Measurements from ENCODE around the gene SEMA4D. TPM values are rescaled to one million over a fixed set of nuclear protein-coding genes. Genes with fewer than 3 reads are reported as not detected.

SEMA4D gene
- polyA plus RNA-seq, 4 donors = 39.2 to 66.9 (median 45.5) TPM

DNA sequence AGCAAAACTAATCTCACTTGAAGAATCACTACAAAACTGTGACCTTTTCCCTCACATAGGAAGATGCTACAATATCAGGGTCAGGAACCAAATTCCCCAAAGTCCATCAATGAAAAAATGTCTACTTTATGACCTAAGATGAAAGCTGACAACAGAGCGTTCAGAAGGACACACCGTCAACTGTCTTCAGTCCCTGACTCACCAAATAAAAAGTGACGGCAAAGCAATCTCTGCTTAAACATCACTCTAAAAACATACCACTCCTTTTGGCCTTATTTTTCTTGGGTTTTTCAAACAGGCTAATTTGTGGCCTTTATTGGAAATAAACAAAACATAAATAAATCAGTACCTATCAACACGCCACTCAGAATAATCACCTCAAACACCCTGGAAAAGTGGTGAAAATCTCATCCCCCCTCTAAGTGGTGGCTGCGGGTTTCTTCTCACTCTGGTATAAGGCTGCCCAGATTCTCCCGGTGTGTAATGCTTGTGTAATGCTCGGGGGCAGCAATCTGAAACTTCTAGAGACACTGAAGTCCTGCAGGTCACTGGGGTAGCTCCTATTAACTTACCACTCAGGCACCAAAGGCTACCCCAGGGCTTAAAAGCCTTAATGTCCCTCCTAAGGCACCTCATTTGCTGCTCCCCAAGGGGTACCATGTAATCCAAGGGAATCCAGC is 29.5 kb downstream of the SEMA4D start:
- DNase-seq (ENCODE audit: low read depth in 4 of 4, low spot score in 2 of 4) = no peak

DNA sequence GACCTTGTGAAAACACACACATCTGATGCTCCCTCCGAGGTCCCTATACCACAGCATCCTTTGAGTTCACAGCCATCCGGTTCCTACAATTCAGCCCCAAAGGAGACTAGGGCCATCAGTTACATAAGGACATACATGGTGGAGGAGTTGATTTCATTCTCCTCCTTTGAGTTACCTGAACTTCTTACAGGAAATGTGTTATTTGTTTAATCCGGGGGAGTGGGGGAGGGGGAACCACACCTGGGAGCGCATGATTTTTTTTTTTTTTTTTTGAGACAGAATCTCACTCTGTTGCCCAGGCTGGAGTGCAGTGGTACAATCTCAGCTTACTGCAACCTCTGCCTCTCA is 30.7 kb downstream of the SEMA4D start:
- DNase-seq (ENCODE audit: low read depth in 4 of 4, low spot score in 2 of 4) = no peak

DNA sequence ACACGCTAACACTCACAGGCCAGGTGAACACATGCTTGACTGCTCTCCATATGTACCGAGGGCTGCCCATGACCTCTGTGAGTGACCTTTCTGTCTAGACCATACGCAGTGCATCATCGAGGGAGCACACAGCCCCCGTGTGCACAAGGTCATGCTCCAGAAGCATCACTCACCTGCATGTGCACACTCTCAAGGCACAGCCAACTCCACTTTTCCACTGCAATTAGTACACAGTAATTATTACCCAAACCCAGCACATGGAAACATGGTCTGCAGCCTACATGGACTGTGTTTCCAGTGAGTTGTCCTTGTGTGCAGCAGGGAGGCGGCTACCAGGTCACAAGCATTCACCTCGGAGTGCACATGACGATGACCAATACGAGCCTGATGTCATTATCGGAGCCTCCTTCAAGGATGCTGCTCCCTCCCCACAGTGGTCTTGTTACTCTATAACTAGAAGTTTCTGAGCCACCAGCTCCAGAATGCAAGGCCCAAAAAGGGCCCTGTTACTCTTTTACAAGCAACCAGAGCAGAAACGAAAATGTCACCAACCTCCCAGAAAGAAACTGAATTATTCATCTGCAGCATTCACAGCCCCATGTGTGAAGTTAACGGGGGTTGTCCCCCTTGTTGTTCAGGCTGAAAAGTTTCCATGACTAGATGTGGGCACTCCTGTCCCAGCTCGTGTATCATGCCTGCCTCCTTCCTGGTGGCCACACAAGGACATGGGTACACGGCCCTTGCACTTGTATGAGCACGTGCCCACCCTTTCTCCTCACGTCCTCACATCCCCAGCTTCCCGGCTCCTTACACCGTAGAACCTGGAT is 31.2 kb downstream of the SEMA4D start:
- no peak for DNase-seq (ENCODE audit: low read depth in 4 of 4, low spot score in 2 of 4)

DNA sequence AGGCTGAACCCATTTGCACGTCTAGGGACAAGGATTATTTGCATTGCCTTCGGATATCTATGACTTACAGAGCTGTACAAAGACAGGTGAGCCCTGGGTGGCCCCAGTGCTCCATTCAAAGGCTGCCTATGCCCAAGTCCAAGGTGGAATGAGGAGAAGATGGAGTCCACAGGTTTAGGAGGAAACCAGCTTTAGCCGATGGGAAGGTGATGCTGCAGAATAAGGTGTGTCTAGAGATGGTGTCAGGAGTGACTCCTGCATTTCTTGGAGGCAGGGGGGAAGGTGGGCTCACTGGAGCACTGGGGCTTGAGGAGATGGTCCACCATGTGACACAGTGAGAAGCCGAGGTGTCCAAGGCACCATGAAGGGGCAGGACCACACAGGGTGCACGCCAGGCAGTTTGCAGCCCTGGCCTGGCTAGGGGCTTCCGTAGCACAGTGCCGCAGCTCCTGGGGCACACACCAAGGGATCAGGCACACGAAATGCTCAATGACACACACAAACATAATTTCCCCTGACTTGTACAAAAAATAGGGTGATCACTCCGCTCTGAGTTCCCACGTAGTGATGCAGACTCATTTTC is 32.1 kb downstream of the SEMA4D start:
- no peak for DNase-seq (ENCODE audit: low read depth in 4 of 4, low spot score in 2 of 4)

DNA sequence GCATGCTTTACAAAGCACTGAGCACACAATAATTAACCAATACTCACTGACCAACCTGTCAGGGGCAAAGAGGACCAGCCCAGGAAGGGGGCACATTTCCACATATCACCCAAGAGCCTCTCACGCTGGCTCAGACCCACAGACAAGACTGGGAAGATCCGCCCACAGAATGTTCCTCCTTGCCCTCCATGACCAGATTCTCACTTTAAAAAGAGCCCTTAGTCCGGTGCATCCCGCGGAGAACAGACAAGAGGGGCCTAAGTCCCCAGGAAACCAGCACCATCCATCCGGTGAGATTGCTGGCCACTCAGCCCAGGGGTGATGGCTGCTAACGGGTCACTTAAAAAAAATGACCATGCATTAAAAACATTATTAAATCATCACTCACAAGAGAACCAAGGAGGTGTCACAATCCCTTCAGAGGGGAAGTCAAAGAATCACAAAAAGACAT is 32.9 kb downstream of the SEMA4D start:
- no peak for DNase-seq (ENCODE audit: low read depth in 4 of 4, low spot score in 2 of 4)

DNA sequence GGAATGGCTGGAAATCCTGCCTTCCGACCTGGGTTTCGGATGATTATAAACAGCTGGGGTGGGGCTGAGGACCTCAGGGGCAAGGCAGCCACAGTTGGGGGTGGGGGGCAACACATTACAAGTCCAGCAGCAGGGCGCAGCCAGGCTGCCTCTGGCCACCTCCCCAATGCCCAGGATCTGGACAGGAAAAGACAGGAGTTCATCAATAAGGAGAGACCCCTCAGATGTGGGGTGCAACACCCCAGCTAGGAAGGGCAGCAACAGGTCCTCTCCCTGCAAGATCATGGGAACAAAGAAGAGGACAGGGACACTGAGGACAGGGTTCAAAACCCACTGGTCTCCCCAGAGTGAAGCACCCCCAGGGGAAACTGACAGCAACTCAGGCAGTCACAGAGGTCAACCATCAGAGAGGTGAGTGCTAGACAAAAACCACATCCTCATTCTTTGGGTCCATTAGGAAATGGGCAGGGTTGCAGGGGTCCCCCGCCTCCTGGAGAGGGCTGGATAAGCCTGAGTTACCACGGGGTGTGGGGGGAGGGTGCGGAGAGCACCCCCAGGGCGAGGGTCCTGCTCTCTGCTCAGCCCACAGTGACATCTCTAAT is 33.5 kb downstream of the SEMA4D start:
- no peak for DNase-seq (ENCODE audit: low read depth in 4 of 4, low spot score in 2 of 4)

DNA sequence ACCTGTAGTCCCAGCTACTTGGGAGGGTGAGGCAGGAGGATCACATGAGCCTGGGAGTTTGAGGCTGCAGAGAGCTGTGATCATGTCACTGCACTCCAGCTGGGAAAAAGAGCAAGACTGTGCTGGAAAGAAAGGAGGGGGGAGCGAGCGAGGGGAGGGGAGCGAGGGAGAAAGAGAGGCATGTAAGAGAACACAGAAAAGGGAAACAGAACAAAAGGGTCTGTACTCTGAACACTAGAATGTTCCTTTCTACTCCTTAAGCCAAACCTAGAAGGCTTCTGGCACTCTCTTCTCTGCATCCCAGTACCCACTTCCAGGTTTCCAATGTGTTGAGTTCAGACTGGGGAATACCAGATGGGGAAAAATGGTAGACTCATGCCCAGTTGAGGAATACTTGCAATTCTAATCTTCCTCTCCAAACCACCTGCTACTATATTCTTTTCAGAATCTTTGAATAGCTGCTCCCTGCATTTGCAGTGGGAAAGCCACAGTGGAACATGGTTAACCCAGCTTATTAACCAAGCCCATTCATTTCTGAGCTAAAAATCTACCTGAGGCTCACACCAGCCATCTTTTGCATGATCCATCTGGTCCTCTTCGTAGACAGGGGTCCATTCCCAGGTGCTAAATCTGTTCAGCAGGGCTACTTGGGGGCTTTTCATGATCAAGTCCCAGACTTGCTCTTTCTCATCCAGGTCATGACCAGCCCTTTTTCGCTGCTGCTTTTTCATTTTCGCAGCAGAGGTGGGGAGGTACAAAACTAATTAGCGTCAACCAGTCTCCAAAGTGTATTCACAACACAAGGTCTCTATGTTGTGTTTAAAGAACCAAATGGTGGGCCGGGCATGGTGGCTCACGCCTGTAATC is 34.9 kb downstream of the SEMA4D start:
- DNase-seq (ENCODE audit: low read depth in 4 of 4, low spot score in 2 of 4) = no peak

GRCh38 chr9:89462199-89462598 is 35.7 kb downstream of the SEMA4D start:
- no peak for DNase-seq (ENCODE audit: low read depth in 4 of 4, low spot score in 2 of 4)

DNA sequence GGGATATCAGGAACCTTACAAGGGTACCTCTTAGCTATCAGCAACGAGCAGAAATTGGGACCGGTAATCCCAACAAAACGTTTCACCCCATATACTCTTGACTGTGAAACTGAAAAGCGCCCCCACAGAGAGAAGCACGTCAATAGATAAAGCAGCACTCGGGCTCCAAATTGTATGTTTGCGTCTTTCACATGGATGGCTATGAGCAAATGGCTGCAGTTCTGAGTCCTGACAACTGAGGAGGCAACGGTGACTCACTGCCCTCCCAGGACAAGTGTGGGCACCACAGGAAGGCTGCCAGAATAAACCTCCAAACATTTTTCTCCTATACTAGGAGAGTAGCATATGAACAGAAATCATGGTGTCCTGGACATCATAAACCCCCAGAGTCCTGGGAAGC is 36.6 kb downstream of the SEMA4D start:
- DNase-seq (ENCODE audit: low read depth in 4 of 4, low spot score in 2 of 4) = no peak

DNA sequence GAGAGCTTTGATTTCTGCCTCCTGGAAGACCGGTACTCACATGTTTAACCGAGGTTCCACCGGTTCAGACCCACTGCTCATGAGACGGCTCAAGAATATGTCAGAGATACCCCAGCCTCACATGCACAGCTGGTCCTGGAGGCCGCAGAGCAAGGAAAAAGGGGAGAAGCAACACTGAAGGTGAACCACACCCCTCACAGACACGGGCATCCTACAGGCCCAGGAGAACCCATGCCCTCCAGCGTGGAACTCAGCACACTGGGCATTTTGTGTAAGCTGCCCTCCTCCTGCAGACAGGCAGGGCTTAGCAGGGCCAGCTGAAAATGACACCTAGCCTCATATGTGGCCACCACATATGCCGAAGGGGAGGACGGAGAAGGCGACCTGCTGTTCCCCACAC is 37.4 kb downstream of the SEMA4D start:
- DNase-seq (ENCODE audit: low read depth in 4 of 4, low spot score in 2 of 4) = no peak

GRCh38 chr9:89458768-89459496 is 39.0 kb downstream of the SEMA4D start:
- DNase-seq (ENCODE audit: low read depth in 4 of 4, low spot score in 2 of 4) = no peak

DNA sequence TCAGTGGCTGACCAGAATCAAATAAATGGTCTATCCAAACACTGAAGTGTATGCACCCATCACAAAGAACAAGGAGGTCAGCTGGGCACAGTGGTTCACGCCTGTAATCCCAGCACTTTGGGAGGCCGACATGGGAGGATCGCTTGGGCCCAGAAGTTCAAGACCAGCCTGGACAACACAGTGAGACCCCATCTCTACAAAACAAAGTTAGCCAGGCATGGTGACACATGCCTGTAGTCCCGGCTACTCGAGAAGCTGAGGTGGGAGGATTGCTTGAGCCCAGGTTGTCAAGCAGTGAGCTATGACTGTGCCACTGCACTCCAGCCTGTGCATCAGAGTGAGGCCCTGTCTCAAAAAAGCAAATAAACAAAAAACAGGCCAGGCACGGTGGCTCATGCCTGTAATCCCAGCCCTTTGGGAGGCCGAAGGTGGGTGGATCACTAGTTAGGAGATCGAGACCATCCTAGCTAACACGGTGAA is 40.5 kb downstream of the SEMA4D start:
- no peak for DNase-seq (ENCODE audit: low read depth in 4 of 4, low spot score in 2 of 4)

GRCh38 chr9:89455356-89455824 is 42.5 kb downstream of the SEMA4D start:
- DNase-seq (ENCODE audit: low read depth in 4 of 4, low spot score in 2 of 4) = no peak

DNA sequence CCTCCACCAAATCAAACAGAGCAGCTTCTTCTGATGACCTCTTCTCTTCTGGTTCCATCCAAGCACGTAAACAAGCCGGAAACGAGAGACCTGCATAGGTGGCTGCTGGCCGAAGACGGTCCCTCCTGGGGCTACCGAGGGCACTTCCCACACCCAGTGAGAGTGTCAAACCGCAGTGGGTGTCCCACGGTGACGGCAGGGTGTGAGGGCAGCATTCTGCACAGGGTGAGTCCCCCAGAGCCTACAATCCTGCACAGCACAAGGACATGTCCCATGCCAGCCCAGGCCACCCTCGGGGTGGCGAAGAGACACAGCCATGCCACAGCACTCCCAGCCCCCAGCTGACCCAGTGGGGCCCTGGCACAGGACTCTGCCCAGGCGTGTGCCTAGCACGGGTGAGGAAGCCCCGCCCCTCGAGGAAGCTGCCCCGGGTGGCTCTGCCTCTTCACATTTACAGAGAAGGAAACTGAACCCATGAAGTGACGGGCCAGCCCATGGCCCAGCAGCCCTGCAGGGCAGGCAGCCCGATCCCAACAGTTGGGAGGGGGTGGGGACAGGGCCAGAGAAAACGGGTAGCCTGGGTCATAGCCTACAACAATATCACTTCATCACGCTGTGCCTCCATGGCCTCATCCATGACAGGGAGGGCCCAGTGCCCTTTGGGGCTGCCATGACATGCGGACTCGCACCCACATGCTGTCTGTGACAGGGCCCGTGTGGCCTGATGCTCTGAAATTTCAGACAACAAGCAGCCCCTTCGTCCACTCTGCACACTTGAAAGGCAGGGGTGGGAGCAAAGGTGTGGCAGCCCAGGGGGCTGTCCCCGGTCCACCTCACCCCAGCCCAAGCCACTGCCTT is 43.2 kb downstream of the SEMA4D start:
- DNase-seq (ENCODE audit: low read depth in 4 of 4, low spot score in 2 of 4) = no peak

- DNase-seq (ENCODE audit: low read depth in 4 of 4, low spot score in 2 of 4) = no peak
These were observed 44.5 kb downstream of the SEMA4D start for GRCh38 chr9:89453452-89453851.

GRCh38 chr9:89452561-89452960 is 45.4 kb downstream of the SEMA4D start:
- no peak for DNase-seq (ENCODE audit: low read depth in 4 of 4, low spot score in 2 of 4)

GRCh38 chr9:89450213-89450612 is 47.7 kb downstream of the SEMA4D start:
- DNase-seq (ENCODE audit: low read depth in 4 of 4, low spot score in 2 of 4) = no peak

DNA sequence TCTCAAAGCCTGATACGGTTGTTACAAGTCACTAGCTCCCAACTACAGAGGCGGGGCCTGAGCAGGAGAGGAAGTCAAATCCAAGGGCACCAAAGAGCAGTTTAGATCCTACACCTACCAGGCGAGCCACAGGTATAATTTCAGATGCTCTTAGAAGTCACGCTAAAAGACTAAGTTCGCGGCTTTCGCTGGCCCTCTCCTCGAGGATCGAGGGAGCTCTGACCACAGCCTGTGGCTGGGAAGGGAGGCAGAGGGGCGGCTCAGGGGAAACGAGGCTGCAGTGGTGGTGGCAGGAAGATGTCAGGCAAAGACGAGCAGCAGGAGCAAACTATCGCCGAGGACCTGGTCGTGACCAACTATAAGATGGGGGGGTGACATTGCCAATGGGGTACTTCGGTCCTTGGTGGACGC is 48.6 kb downstream of the SEMA4D start:
- no peak for DNase-seq (ENCODE audit: low read depth in 4 of 4, low spot score in 2 of 4)

DNA sequence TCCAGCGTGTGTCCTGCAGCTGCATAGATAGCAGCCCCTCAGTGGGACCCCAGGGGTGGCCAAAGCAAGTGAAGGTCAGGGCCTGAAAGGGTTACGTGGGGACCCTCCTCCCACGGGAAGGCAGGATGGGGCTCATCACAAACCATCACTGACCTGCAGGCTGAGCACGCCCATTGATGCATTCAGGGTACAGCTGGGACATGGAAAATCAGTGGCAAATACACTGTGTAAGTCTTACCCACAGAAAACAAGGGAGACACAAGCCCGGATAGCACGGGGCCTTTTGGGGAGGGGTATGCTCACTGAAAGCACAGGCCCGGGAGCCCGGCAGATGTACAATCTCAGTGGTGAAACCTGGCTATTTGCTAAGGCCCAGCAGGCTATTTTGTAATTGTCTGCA is 49.1 kb downstream of the SEMA4D start:
- DNase-seq (ENCODE audit: low read depth in 4 of 4, low spot score in 2 of 4) = no peak

Data from left renal cortex interstitium (tissue), 4 donors.